Left lung (tissue), 10 donors: ENCODE data around the gene BMS1. TPM values are rescaled to one million over a fixed set of nuclear protein-coding genes. Genes with fewer than 3 reads are reported as not detected.

Experiments
- ATAC-seq: fragments of 200-7000 bp; cut with Tn5 transposase; one replicate; pipeline ENCODE4 v1.9.1; 2020; ENCODE audit warnings: moderate library complexity
- DNase-seq, 4 donors: peaks; one replicate each; pipeline ENCODE4 v3.0.0-alpha.2; 2013 to 2020
- H3K27ac ChIP-seq, 2 donors: fragments of 200-600 bp; sonication (generic) in 1 of 2; one replicate each; pipeline versions ENCODE4 v1.5.0 to v1.8.0; 2020 to 2021
- H3K27me3 ChIP-seq, 2 donors: fragments of 200-600 bp; sonication (generic) in 1 of 2; one replicate each; pipeline versions ENCODE4 v1.5.0 to v1.8.0; 2020 to 2021
- H3K36me3 ChIP-seq, 2 donors: fragments of 200-600 bp; sonication (generic) in 1 of 2; one replicate each; pipeline versions ENCODE4 v1.5.0 to v1.8.0; 2020 to 2021
- H3K4me1 ChIP-seq, 2 donors: fragments of 200-600 bp; one replicate each; pipeline ENCODE4 v1.8.0; 2021
- H3K4me3 ChIP-seq, 2 donors: fragments of 200-600 bp; sonication (generic) in 1 of 2; one replicate each; pipeline versions ENCODE4 v1.5.0 to v1.8.0; 2020 to 2021; ENCODE audit warnings: mild to moderate bottlenecking in 1 of 2
- H3K9me3 ChIP-seq, 2 donors: fragments of 200-600 bp; sonication (generic) in 1 of 2; one replicate each; pipeline versions ENCODE4 v1.5.0 to v1.8.0; 2020 to 2021
- intact Hi-C, 2 donors: fragments of 100-400 bp; cut with DNase I; formaldehyde crosslinking; loops; one replicate each; pipeline versions ENCODE4 v1.11.2 to v1.14.2; 2022
- polyA plus RNA-seq, 6 donors: library from polyadenylated mRNA; unstranded; fragments of 120-200 nt; gene quantifications; one replicate each; pipeline ENCODE4 v1.2.1, GENCODE V29; 2013; ENCODE audit not compliant: insufficient read length in 6 of 6
- total RNA-seq, 2 donors: library from RNA; stranded (reverse); fragmentation: NEBNext Ultra II Directional; extraction: Animal tissue kit (Norgen Biotek cat#: 25700); gene quantifications; one replicate each; pipeline ENCODE4 v1.2.1, GENCODE V29; 2021
- TF ChIP-seq, protein P1 (sequence below), 2 donors: fragments of 200-600 bp; sonication (generic) in 1 of 2; IDR thresholded peaks; one replicate each; pipeline versions ENCODE4 v1.5.0 to v1.8.0; 2021; ENCODE audit warnings: antibody characterized with exemption in 2 of 2
- donor health status: DM: no; HTN: yes; CAD: no.
- donor health status: DM: no; HTN: no; CAD: no.

The BMS1 gene
- total and polyA plus RNA-seq, 8 donors = 11.1 to 23.7 (median 21.9) TPM

GRCh38 chr10:42785759-42786158 is 3.2 kb downstream of the BMS1 start:
- peaks cover 4 to 65% of the 10 kb centered on the region in 2 donors for H3K36me3 ChIP-seq
- H3K27me3 ChIP-seq = no peaks in the 10 kb centered on the region
- H3K4me1 ChIP-seq = peaks cover 6 to 14% of the 10 kb centered on the region in 2 donors
- H3K4me3 ChIP-seq = no peak overlapping the region
- H3K9me3 ChIP-seq = no peaks in the 10 kb centered on the region
- ATAC-seq (no peak), DNase-seq (no peak)
- intact Hi-C loops = no loop called here
- TF ChIP-seq, protein P1, sequence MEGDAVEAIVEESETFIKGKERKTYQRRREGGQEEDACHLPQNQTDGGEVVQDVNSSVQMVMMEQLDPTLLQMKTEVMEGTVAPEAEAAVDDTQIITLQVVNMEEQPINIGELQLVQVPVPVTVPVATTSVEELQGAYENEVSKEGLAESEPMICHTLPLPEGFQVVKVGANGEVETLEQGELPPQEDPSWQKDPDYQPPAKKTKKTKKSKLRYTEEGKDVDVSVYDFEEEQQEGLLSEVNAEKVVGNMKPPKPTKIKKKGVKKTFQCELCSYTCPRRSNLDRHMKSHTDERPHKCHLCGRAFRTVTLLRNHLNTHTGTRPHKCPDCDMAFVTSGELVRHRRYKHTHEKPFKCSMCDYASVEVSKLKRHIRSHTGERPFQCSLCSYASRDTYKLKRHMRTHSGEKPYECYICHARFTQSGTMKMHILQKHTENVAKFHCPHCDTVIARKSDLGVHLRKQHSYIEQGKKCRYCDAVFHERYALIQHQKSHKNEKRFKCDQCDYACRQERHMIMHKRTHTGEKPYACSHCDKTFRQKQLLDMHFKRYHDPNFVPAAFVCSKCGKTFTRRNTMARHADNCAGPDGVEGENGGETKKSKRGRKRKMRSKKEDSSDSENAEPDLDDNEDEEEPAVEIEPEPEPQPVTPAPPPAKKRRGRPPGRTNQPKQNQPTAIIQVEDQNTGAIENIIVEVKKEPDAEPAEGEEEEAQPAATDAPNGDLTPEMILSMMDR (IDR thresholded peaks at IDR 0.05) = no peak
- no peak overlapping the region for H3K27ac ChIP-seq

DNA sequence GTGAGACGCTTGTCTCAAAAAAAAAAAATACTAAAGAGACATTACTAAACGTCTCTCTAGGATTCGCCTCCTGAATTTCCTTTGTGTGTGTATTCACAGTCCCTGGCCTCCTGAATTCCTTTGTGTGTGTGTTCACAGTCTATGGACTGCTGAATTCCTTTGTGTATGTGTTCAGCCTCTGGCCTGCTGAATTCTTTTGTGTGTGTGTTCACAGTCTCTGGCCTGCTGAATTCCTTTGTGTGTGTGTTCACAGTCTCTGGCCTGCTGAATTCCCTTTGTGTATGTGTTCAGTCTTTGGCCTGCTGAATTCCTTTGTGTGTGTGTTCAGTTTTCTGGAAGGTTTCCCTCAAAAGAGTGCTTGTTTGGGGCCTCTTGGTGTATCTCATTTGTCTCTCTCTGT is 8.2 kb downstream of the BMS1 start:
- H3K9me3 ChIP-seq = no peaks in the 10 kb centered on the region
- ATAC-seq = no peak

DNA sequence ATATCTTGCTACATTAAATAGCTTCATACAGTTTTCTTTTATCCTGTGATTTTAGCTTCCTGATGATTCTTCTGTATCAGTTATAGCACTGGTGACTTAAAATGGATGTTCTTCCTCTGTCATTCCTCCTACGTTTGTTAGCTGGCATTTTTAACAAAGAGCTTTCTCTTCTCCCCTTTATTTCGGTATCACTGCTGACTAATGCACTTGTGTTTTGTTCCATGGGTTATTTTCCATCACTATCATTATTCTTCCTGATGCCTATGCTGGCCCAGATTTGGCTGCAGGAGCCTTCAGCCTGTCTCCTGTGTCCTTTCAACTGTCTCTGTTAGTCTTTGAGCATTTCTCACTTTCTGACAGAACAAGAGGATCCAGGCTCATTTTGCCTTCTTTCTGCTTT is 13.1 kb downstream of the BMS1 start:
- ATAC-seq = no peak
- TF ChIP-seq, protein P1 (IDR thresholded peaks at IDR 0.05) = no peak
- intact Hi-C loops = no loop called here
- H3K27me3 ChIP-seq = no peaks in the 10 kb centered on the region
- DNase-seq = no peak
- H3K36me3 ChIP-seq = peaks cover 0 to 99% of the 10 kb centered on the region in 2 donors
- H3K4me1 ChIP-seq = no peaks in the 10 kb centered on the region
- H3K9me3 ChIP-seq = no peaks in the 10 kb centered on the region
- H3K4me3 ChIP-seq = no peak overlapping the region
- H3K27ac ChIP-seq = no peak overlapping the region

More for the DNA sequence above, 8.2 kb downstream of the BMS1 start:
- no peak overlapping the region for H3K4me3 ChIP-seq
- H3K36me3 ChIP-seq = peaks cover 3 to 97% of the 10 kb centered on the region in 2 donors
- TF ChIP-seq, protein P1 (IDR thresholded peaks at IDR 0.05) = no peak
- no peaks in the 10 kb centered on the region for H3K4me1 ChIP-seq
- H3K27ac ChIP-seq = no peak overlapping the region
- intact Hi-C loops = no loop called here
- no peaks in the 10 kb centered on the region for H3K27me3 ChIP-seq
- DNase-seq = no peak

- DNase-seq (no peak), ATAC-seq (no peak)
- Histone ChIP-seq H3K27me3 (no peaks in the 10 kb centered on the region), H3K4me3 (no peak overlapping the region), H3K9me3 (no peaks in the 10 kb centered on the region), H3K27ac (no peak overlapping the region), H3K4me1 (no peaks in the 10 kb centered on the region), H3K36me3 (peaks cover 4 to 97% of the 10 kb centered on the region in 2 donors)
- intact Hi-C loops = no loop called here
- TF ChIP-seq, protein P1 (IDR thresholded peaks at IDR 0.05) = no peak
Observed at GRCh38 chr10:42801135-42801534, 18.5 kb downstream of the BMS1 start.

DNA sequence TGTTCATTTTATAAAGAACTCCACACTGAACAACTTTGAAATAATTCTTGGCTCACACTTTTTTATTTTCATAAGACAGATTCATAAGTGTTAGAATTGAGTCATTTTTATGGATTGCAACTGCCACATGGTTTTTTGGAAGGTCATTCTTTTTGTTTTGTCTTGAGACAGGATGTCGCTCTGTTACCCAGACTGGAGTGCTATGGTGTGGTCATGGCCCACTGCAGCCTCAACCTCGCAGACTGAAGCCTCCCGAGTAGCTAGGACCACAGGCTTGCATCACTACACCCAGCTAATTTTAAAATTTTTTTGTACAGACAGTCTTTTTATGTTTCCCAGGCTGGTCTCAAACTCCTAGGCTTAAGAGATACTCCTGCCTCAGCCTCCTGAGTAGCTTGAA is 20.3 kb downstream of the BMS1 start:
- TF ChIP-seq, protein P1 (IDR thresholded peaks at IDR 0.05) = no peak
- H3K27me3 ChIP-seq = no peaks in the 10 kb centered on the region
- no peak for ATAC-seq
- peaks cover 4 to 97% of the 10 kb centered on the region in 2 donors for H3K36me3 ChIP-seq
- H3K4me1 ChIP-seq = no peaks in the 10 kb centered on the region
- no peak overlapping the region for H3K27ac ChIP-seq
- H3K9me3 ChIP-seq = no peaks in the 10 kb centered on the region
- no peak for DNase-seq
- intact Hi-C loops = no loop called here
- H3K4me3 ChIP-seq = no peak overlapping the region
